Glutamatergic neuron (in vitro differentiated cells): ENCODE measurements around the gene MAGEC3. TPM values are rescaled to one million over a fixed set of nuclear protein-coding genes. Genes with fewer than 3 reads are reported as not detected.

Experiments
- DNase-seq: peaks from one replicate; pipeline ENCODE4 v3.0.0; 2022
- H3K27ac Mint-ChIP-seq: one replicate; pipeline ENCODE4 v1.8.0; 2020; ENCODE audit warnings: mild to moderate bottlenecking, mixed read lengths, inconsistent platforms; ENCODE audit not compliant: unreplicated experiment
- H3K27me3 Mint-ChIP-seq: one replicate; pipeline ENCODE4 v1.8.0; 2020; ENCODE audit warnings: mild to moderate bottlenecking, moderate library complexity, mixed read lengths, inconsistent platforms; ENCODE audit not compliant: unreplicated experiment
- H3K36me3 Mint-ChIP-seq: one replicate; pipeline ENCODE4 v1.8.0; 2020; ENCODE audit warnings: mild to moderate bottlenecking, mixed read lengths, inconsistent platforms; ENCODE audit not compliant: unreplicated experiment
- H3K4me1 Mint-ChIP-seq: one replicate; pipeline ENCODE4 v1.8.0; 2020; ENCODE audit warnings: mild to moderate bottlenecking, low read depth, mixed read lengths, inconsistent platforms; ENCODE audit not compliant: unreplicated experiment
- H3K4me3 Mint-ChIP-seq: one replicate; pipeline ENCODE4 v1.8.0; 2020; ENCODE audit warnings: mild to moderate bottlenecking, mixed read lengths, inconsistent platforms; ENCODE audit not compliant: unreplicated experiment
- H3K9me3 Mint-ChIP-seq: one replicate; pipeline ENCODE4 v1.8.0; 2020; ENCODE audit warnings: mild to moderate bottlenecking, moderate library complexity, mixed read lengths, inconsistent platforms; ENCODE audit not compliant: unreplicated experiment
- total RNA-seq: library from RNA; stranded (reverse); fragmentation: NEBNext Ultra II Directional; extraction: Animal tissue kit (Norgen Biotek cat#: 25700); gene quantifications from one replicate; pipeline ENCODE4 v1.2.1, GENCODE V29; 2021; ENCODE audit not compliant: unreplicated experiment
- TF ChIP-seq, protein P1 (sequence below): fragments of 200-600 bp; sonication (generic); IDR thresholded peaks from one replicate; pipeline ENCODE4 v1.5.0; 2021; ENCODE audit not compliant: partially characterized antibody, unreplicated experiment

Gene MAGEC3
- total RNA-seq, 1 donor from 2014 or later, result not detected

DNA sequence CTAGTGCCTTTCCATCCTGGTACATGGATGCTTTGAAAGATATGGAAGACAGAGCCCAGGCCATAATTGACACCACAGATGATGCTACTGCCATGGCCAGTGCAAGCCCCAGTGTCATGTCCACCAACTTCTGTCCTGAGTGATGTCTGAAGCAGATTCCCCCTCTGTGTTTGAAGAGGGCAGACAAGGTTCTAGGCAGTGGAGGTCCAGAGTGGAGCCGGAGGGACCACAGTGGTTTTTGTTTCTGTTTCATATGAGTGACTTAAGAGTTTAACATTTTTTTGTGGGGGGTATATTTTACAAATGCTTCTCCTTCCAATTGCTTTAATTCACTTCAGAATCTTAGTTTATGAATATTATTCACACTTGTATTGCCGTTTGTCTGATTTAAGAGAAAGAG is 59.6 kb downstream of the MAGEC3 start:
- Mint-ChIP-seq H3K4me1 (no peaks in the 10 kb centered on the region), H3K27me3 (peaks cover 2% of the 10 kb centered on the region), H3K9me3 (peaks cover 2% of the 10 kb centered on the region), H3K36me3 (no peaks in the 10 kb centered on the region), H3K27ac (no peak overlapping the region), H3K4me3 (no peak overlapping the region)
- DNase-seq, result no peak
- TF ChIP-seq, protein P1, sequence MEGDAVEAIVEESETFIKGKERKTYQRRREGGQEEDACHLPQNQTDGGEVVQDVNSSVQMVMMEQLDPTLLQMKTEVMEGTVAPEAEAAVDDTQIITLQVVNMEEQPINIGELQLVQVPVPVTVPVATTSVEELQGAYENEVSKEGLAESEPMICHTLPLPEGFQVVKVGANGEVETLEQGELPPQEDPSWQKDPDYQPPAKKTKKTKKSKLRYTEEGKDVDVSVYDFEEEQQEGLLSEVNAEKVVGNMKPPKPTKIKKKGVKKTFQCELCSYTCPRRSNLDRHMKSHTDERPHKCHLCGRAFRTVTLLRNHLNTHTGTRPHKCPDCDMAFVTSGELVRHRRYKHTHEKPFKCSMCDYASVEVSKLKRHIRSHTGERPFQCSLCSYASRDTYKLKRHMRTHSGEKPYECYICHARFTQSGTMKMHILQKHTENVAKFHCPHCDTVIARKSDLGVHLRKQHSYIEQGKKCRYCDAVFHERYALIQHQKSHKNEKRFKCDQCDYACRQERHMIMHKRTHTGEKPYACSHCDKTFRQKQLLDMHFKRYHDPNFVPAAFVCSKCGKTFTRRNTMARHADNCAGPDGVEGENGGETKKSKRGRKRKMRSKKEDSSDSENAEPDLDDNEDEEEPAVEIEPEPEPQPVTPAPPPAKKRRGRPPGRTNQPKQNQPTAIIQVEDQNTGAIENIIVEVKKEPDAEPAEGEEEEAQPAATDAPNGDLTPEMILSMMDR, result no peak

DNA sequence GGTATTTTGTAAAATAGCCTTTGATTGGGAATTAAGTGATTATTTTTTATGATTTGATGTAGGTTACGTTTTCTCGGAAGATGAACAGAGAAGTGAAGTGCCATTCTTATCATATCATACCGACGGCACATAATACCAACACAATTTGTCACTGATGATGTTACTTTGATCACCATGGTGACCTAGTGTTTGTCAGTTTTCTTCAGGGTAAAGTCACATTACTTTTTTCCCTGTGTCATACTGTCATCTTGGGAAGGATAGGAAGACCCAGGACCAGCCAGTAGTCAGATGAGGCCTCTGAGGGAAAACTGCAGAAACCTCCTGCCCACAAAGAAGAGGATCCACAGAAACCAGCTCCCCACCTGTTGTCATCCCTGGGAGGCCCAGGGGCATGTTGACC is 64.2 kb downstream of the MAGEC3 start:
- Mint-ChIP-seq H3K36me3 (no peaks in the 10 kb centered on the region), H3K4me3 (no peak overlapping the region), H3K4me1 (no peaks in the 10 kb centered on the region), H3K9me3 (peaks cover 4% of the 10 kb centered on the region), H3K27ac (no peak overlapping the region), H3K27me3 (no peaks in the 10 kb centered on the region)
- no peak for DNase-seq
- TF ChIP-seq, protein P1, result no peak

DNA sequence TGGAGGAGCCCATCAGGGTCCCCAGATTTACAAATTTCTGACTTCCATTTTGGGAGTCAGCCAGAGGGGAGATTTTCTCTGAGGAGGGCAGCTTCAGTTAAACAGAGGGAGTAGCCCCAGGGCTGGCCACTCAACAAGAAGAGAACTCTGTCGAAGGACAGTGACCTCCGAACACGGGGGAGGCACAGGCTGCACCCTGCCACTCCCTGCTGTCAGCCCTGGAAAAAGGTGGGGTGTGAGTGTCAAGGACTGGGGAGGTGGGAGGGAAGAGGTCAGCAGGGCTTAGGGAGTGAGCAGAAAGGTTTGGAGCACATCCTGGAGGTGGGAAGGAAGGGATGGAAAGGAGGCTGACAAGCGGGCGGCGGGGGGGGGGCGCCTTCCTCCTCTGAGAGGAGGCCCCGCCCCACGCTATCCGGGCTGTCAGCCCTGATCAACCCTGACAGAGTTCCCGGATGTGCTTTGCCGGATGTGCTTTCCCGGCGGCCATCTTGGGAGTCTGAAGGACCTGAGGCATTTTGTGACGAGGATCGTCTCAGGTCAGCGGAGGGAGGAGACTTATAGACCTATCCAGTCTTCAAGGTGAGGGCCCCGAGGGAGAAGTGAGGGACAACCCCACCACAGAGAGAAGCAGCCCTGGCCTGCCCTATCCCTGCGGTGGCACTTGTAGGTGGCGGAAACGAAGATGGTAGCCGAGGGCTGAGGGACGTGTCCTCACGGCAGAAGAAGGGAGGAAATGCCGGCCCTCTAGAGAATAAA is 65.5 kb downstream of the MAGEC3 start, which contains the start of gene MAGEC1:
MAGEC1 (plus strand) TSS at position 495 of the 756 bp plus-strand sequence. CDS start 1,179 bp downstream, outside the sequence.
- Mint-ChIP-seq H3K9me3 (peaks cover 5% of the 10 kb centered on the region), H3K27ac (no peak within 1 kb of the TSS), H3K4me1 (no peaks in the 10 kb centered on the region), H3K36me3 (no peaks in the 10 kb centered on the region), H3K27me3 (no peaks in the 10 kb centered on the region), H3K4me3 (no peak within 1 kb of the TSS)
- DNase-seq, result no peak
- TF ChIP-seq, protein P1, result no peak

DNA sequence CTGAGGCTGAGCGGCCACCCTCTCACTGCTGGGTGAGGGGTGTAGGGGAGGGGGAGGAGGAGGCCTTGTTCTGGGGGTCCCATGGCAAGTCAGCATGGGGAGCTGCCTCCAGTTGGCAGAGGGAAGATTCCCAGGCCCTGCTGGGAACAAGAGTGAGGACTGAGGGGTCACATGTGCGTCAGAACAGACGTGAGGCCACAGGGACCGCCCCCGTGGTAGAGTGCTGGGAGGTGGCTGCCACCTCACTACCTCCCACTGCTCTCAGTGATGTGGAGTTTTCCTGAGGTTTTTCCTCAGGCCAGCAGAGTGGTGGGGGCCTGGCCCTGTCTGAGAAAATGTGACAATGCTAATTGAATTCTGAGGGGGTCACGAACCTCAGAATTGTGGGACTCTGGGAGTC is 66.1 kb downstream of the MAGEC3 start:
- Mint-ChIP-seq H3K9me3 (peaks cover 5% of the 10 kb centered on the region), H3K4me1 (no peaks in the 10 kb centered on the region), H3K4me3 (no peak overlapping the region), H3K27ac (no peak overlapping the region), H3K27me3 (no peaks in the 10 kb centered on the region), H3K36me3 (no peaks in the 10 kb centered on the region)
- TF ChIP-seq, protein P1, result no peak
- no peak for DNase-seq

DNA sequence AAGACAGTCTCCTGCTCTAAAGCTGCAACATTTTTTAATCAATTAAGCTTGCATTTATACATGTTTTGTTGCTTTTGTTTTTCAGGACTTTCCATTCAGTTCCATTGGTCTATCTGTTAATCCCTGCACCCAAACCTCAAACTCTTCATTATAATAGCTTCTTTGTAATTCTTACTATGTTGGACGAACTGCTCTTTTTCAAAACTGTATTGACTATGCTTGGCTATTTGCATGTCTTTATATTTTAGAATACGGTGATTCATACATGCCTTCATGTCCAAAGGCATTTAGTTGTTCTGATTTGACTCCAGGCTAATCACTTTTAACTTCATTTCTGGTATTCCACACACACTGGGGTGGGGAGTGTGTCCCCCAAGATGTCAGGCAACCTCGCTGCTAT is 79.7 kb downstream of the MAGEC3 start:
- Mint-ChIP-seq H3K4me3 (no peak overlapping the region), H3K27me3 (peaks cover 2% of the 10 kb centered on the region), H3K36me3 (no peaks in the 10 kb centered on the region), H3K9me3 (no peaks in the 10 kb centered on the region), H3K27ac (no peak overlapping the region), H3K4me1 (no peaks in the 10 kb centered on the region)
- no peak for DNase-seq
- TF ChIP-seq, protein P1, result no peak
